ENCODE results near the gene ARIH2.

DNA sequence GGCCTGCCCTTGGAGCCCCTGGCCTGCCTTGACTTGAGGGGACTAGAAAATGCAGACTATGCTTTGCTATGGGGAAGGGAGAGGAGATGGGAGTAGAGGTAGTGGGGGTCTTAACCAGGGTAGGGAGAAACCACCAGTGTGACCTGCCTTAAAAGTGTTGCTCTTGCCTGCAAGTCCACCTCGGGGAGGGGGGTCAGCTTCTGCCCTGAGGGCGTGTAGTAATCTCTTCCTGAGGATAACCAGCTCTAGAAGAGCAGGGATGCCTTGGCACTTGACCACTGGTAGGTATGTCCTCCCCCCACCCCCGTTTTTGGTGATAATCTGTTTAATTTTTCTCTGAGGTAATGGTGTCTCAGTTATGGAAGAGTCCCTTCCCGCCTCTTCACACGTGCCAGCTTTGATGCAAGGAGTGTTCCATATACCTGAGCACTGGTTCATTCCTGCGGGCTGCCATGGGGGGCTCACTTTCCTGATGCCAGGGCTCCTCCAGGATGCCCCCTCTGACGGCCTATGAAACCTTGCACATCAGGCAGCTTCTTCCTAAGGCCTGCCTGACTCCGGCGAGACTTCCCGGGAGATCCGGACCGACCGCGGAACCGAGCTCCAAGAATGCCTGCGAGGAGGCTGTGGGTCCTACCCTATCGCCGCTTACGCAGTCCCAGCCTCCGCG, 70.6 kb downstream of the ARIH2 start:
- TF ChIP-seq GATA2 (IDR thresholded peaks at IDR 0.05; ENCODE audit: low read depth, low read length) (no peak), GATA3 (IDR thresholded peaks at IDR 0.05; ENCODE audit: low read depth, low read length) (no peak)
